NCI-H2081 (cell line): ENCODE measurements around the gene SSNA1.

Experiments used
- DNase-seq, 2 experiments: peaks; one replicate each; lab custom pipeline; 2025; lab: John Stamatoyannopoulos, UW

SSNA1 gene

DNA sequence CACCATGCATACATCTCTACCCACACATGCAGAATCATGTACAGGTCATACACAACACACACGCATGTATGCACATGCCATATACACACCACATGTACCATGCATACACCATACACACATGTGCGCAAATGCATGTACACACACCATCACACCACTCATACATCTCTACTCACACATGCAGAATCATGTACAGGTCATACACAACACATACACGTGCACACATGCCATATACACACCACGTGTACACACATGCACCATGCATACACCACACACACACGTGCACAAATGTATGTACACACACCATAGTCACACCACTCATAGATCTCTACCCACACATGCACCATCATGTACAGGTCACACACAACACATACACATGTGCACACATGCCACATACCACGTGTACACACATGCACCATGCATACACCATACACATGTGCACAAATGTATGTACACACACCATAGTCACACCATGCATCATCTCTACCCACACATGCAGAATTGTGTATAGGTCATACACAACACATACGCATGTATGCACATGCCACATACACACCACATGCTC lies 35.6 kb upstream of the SSNA1 start:
- DNase-seq = no peak

DNA sequence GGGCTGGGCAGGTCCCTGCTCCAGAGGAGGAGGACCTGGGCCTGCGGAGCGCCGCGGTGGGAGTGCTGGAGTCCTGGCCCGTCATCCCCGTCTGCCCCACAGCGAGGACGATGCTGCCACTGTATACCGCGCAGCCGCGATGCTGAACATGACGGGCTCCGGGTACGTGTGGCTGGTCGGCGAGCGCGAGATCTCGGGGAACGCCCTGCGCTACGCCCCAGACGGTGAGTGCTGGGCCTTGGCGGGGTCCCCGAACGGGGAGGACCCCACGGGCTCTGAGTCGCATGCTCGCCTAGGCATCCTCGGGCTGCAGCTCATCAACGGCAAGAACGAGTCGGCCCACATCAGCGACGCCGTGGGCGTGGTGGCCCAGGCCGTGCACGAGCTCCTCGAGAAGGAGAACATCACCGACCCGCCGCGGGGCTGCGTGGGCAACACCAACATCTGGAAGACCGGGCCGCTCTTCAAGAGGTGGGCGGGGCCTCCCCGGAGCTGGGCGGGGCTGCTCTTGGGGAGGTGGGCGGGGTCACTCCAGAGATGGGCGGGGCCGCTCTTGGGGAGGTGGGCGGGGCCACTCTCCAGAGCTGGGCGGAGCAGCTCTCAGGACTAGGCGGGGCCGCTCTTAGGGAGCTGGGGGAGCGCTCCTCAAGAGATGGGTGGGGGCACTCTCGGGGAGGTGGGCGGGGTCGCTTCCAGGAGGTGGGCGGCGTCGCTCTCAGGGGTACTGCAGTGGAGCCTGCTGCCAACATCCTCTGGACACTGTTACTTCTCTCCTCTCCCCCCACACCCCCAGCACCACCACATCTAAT lies 31.7 kb upstream of the SSNA1 start:
- no peak for DNase-seq

DNA sequence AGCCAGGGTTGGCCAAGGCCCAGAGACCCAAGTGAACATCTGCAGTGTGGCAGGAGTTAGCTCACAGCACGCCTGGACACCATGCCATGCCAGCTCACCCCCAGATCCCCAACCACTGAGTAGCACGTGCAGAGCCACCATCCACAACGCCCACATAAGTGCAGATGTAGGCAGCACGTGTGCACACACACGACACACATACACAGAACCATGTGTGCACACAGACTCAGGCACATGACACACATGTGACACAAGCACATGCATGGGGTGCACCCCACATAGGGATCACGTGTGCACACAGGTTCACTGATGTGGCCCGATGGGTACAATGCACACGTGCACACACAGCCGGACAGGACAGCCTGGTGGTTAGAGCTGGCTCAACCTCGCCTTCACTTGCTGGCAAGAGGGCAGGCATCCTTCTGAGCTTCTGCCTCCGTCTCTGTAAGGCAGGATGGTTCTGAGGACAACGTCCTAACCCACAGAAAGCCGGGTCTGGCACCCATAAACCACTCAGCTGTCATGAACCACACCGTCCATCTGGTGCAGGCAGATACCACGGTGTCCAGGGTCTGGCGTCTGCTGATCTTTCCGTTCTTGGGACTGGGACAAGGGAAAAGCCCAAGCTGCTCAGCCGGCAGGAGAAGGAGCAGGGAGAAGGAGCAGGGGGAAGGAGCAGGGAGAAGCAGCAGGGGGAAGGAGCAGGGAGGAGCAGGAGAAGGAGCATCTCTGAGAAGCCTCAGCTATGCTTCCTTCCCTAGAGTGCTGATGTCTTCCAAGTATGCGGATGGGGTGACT lies 30.7 kb upstream of the SSNA1 start:
- DNase-seq = no peak

DNA sequence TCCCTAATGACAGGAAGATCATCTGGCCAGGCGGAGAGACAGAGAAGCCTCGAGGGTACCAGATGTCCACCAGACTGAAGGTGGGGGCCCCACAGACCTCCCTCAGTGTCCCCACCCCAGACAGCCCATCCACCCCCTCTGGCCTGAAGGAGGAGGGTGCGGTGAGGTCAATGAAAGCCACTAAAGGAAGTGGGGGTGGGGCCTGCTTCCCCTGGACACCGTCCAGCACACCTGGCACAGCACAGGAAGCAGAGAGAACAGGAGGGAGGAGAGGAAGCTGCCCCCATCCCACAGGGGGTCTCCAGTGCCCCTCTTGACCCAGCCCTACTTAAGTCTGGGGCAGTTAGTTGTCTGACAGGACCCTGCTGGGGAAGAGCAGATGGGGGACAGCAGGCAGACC lies 29.9 kb upstream of the SSNA1 start:
- DNase-seq = peak in 1 of 2 experiments; percentile 28

DNA sequence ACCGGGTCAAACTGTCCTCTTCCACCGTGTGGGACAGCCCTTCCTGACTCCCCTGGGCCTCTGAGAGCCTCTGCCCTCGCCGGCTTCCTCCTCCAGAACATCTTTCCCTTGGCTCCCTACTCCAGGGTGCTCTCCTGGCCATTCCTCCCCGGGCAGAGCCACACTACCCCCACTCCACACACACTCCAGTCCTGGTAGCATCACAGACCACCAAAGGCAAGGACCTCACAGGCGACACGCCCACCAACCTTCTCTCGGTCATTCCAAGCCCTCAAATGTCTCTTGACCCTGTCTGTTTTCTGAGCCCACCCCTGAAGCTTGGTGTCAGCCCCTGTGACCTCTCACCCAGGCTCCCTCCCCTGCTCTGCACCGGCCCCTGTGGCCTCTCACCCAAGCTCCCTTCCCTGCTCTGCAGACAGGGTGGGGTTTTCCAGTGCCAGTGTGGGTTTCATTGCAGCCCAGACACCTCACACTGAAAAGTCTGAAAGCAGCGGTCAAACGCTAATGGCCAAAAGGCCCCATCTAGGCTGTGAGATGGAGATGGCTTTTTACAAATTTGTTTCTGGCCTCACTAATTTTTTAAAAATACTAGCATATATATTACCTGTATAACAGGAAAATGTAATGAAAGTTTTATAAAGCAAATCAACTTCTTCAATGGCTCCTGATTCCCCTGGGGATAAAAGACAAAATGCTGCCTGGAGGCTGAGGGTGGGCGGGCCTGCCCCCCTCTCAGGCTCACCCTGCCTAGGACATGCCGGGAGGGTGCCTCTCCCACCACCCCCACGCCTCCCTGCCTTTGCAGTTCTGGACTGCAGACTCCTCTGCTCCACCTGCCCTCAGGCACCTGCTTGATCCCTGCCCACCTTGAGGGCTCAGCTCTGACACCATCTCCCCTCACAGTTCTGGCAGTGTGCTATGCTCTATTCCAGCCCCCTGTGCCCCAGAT lies 29.1 kb upstream of the SSNA1 start:
- DNase-seq = no peak

DNA sequence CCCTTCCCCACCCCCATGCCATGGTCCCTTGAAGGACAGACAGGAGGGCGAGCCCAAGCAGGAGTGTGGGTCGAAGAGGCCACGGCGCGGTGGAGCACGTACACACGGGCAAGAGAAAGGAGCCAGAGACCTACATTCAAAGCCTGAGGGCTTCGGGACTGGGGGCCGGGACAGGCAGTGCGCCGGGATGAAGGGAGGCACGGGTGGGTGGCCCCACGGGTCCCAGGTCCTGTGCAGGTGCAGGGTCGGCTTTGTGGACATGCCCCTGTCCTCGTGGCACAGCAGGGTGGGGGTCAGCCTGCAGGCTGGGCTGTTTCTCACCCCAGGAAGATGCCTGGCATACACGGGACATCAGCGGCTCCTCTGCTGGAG lies 28.4 kb upstream of the SSNA1 start:
- DNase-seq = no peak

DNA sequence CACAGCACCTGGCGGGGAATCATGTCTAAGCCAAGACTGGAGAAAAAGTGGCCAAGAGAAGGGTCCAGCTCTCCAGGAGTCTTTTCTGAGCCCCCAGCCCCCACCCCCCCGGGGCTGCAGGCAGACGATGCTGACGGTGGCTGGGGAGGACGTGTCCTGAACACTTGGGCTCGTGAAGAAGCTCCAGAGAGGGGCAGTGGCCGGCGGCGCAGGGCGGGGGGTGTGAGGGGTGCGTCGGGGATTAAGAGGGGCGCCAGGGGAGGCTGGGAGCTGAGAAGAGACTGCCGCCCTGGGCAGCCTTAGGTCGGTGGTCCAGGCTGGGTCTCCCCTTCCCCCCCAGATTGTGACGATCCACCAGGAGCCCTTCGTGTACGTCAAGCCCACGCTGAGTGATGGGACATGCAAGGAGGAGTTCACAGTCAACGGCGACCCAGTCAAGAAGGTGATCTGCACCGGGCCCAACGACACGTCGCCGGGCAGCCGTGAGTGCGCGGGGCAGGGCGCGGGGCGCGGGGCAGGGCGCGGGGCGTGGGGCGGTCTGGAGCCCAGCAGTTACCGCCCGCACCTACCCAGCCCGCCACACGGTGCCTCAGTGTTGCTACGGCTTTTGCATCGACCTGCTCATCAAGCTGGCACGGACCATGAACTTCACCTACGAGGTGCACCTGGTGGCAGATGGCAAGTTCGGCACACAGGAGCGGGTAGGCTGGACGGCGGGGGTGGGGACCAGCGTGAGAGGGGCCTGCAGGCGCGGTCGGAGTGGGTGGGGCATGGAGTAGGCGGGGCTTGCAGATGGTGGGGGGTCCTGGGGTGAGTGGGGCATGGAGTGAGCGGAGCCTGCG lies 27.5 kb upstream of the SSNA1 start:
- peak in 1 of 2 experiments; percentile 43 for DNase-seq

DNA sequence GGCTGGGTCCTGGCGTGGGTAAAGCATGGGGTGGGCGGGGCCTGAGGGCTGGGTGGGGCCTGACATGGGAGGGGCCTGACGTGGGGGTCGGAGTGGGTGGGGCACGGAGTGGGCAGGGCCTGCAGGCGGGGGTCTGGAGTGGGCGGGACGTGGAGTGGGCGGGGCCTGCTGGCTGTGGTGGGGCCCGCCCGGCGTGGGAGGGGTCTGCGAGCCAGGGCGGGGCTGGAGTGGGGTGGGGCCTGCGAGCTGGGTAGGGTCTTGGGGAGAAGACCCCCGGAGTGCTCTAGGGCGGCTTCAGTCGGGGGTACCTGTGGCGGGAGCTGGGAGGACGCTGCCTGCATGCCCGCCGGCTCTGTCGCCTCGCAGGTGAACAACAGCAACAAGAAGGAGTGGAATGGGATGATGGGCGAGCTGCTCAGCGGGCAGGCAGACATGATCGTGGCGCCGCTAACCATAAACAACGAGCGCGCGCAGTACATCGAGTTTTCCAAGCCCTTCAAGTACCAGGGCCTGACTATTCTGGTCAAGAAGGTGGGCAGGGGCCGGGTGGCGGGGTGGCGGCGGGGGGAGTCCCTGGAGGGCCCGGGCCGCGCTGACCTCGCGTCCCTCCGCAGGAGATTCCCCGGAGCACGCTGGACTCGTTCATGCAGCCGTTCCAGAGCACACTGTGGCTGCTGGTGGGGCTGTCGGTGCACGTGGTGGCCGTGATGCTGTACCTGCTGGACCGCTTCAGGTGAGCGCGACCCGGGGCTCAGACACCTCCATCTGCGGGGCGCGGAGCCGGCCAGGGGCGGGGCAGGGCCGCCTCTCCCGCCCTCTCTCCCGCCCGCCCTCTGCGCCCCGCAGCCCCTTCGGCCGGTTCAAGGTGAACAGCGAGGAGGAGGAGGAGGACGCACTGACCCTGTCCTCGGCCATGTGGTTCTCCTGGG lies 26.7 kb upstream of the SSNA1 start:
- no peak for DNase-seq

DNA sequence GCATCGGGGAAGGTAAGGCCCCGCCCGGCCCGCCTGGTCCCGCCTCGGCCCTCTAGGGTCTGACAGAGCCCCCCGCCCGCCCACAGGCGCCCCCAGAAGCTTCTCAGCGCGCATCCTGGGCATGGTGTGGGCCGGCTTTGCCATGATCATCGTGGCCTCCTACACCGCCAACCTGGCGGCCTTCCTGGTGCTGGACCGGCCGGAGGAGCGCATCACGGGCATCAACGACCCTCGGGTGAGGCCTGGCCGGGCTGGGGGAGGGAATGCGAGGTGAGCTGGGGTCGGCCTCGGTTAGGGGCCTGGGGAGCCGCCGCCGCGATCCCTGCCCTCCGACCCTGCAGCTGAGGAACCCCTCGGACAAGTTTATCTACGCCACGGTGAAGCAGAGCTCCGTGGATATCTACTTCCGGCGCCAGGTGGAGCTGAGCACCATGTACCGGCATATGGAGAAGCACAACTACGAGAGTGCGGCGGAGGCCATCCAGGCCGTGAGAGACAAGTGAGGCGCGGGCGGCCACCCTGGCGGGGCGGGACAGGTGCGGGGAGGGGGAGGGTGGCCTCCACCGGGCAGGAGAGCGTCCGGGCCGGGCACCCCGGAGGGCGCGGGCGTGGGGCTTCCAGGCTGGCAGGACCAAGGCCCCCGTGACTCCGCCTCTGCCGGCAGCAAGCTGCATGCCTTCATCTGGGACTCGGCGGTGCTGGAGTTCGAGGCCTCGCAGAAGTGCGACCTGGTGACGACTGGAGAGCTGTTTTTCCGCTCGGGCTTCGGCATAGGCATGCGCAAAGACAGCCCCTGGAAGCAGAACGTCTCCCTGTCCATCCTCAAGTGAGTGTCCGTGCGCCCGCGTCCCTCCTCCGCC lies 25.7 kb upstream of the SSNA1 start:
- DNase-seq = no peak

DNA sequence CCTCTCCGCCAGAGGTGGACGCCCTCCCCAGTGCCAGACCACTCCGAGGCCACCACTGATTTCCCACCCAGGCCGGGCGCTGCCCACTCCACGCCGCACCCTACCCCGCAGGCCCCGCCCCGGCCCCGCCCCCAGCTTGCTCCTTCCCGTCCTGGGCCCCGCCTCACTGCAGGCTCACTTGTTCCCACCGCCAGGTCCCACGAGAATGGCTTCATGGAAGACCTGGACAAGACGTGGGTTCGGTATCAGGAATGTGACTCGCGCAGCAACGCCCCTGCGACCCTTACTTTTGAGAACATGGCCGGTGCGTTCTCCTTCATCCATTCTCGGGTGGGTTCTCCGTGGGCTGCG lies 25.1 kb upstream of the SSNA1 start:
- DNase-seq = no peak

DNA sequence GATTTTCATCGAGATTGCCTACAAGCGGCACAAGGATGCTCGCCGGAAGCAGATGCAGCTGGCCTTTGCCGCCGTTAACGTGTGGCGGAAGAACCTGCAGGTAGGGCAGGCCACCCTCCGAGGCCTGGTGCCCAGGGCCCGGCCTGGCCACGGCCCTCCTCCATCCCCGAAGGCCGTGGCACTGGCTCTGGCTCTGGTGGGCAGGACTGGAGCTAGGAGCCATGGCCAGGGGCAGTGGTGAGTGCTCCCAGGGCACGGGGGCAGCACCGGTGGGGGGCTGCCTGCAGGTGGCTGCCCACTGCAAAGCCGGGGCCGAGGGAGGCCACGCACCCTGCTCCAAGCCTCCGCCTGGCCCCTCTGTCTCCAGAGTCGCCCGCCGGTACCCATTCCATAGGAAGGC lies 24.7 kb upstream of the SSNA1 start:
- DNase-seq = no peak

DNA sequence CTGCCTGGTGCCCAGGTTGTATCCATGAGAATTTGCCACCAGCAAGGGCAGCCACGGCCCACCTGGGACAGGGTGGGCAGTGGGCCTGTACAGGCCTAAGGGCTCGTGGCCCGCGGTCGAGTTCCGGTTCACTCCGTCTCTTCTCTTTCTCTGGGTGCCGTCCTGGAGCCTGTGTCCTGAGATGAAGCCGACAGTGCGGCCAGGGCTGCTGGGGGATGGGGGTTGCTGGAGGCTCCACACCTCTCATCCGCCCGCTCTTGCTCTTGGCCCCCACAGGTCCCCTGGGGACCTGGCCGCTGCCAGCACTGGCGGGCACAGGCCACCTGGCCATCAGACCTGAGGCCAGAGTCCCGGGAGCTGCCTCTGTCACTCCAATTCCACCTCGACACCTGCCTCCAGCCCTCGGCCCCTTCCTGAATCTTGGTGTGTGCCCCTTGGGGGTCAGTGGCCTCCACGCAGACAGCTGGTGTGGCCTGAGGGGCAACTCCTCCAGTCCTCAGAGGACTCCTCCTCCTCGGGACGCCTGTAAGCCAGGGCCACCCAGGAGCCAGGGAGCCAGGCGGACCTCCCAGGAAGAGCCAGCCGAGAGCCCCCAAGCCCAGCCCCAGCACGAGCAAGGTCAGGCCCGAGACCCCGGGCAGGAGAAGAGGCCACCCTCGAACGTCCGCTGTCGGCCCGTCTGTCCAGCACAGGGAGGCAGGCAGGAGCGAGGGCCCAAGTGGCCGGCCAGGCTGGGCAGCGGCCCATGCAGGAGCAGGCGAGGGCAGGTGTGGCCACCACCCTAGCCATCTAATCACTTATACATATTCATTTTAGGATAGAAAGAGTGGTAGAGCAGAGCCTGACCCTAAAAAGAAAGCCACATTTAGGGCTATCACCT lies 23.9 kb upstream of the SSNA1 start:
- no peak for DNase-seq

DNA sequence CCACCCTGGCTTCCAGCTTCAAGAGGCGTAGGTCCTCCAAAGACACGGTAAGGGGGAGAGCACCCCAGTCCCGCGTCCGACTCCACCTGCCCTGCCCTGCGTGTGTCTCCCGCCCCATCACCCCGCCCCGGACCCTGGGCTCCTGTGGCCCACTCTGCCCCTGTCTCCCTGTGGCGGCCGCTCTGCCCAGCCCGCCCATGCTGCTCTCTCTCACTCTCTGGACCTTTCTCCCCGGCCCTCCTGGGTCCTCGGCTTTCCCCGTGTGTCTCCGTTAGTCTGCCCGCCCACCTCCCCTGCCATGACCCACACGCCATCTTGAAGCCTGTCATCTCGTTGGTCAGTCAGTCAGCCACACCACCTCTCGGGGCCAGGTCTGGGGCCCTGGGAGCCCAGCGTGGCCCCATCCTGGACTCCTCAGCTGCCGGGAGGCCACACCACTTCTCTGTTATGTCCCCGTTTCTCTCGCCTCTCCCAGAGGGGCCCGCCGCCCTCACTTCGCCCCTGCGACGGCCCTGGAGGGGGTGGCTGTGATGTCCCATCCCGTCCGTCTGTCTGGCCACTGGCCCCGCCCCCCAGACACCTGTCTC lies 23.1 kb upstream of the SSNA1 start:
- DNase-seq = no peak

DNA sequence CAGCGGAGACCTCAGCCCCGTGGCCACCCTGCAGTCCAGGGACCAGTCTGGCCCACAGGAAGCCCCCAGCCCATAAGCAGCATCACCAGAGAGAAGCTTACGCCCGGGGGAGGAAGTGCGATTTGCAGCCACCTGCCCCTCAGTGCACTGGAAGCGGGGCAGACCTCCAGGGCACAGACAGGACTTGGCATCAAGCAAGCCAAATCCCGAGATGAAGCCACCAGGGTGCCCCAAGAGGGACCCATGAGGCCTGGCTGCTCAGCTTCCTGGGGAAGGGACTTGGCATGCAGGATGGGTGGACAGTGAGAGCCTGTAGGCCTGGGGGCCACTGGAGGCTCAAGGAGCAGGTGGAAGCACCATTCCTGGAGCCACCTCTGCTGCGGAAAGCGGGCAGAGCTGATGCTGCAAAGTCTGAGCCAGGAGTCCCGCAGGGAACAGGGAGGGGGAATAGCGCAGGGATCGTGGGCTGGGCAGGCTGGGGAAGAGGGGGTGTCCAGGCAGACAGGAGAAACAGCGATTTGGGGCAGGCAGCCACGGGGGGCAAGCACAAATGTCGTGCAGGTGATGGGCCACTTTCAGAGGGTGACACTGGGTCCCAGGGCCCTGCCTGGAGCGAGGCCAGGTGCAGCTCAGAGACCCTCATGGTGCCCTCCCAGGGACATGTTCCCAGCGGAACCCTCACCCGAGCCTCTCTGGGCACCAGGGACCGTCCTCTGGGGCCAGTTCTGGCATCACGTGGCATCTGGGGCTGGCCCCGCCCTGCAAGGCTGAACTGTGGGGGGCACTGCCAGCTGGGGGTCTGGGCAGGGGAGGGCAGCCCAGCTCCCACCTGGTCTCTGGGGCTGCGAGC lies 21.9 kb upstream of the SSNA1 start:
- DNase-seq = no peak

DNA sequence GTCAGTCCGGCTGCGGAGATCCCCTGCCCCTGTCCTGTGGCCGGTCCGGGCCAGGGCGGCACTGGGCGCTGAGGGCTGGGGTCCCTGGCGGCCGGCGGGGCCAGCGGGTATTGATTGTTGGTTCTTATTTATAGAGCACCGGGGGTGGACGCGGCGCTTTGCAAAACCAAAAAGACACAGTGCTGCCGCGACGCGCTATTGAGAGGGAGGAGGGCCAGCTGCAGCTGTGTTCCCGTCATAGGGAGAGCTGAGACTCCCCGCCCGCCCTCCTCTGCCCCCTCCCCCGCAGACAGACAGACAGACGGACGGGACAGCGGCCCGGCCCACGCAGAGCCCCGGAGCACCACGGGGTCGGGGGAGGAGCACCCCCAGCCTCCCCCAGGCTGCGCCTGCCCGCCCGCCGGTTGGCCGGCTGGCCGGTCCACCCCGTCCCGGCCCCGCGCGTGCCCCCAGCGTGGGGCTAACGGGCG lies 21.2 kb upstream of the SSNA1 start:
- DNase-seq = no peak

DNA sequence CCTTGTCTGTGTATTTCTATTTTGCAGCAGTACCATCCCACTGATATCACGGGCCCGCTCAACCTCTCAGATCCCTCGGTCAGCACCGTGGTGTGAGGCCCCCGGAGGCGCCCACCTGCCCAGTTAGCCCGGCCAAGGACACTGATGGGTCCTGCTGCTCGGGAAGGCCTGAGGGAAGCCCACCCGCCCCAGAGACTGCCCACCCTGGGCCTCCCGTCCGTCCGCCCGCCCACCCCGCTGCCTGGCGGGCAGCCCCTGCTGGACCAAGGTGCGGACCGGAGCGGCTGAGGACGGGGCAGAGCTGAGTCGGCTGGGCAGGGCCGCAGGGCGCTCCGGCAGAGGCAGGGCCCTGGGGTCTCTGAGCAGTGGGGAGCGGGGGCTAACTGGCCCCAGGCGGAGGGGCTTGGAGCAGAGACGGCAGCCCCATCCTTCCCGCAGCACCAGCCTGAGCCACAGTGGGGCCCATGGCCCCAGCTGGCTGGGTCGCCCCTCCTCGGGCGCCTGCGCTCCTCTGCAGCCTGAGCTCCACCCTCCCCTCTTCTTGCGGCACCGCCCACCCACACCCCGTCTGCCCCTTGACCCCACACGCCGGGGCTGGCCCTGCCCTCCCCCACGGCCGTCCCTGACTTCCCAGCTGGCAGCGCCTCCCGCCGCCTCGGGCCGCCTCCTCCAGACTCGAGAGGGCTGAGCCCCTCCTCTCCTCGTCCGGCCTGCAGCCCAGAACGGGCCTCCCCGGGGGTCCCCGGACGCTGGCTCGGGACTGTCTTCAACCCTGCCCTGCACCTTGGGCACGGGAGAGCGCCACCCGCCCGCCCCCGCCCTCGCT lies 20.5 kb upstream of the SSNA1 start:
- no peak for DNase-seq
